ENCODE measurements around the gene ATG12.

The ATG12 gene

GRCh38 chr5:115857626-115858349 is 16.4 kb upstream of the ATG12 start:
- no peak overlapping the region for H3K9ac ChIP-seq (ENCODE audit: low read length)
- H3K4me2 ChIP-seq (ENCODE audit: low read length): no peak overlapping the region
- H4K5ac ChIP-seq (ENCODE audit: low read length): no peak overlapping the region
- H4K8ac ChIP-seq (ENCODE audit: low read depth, low read length): no peak overlapping the region
- no peak overlapping the region for H2AK5ac ChIP-seq (ENCODE audit: low read length)
- peaks cover 9% of the 10 kb centered on the region for H3K79me1 ChIP-seq (ENCODE audit: low read length)
- H2BK15ac ChIP-seq (replicated peaks; ENCODE audit: low read depth): no peak overlapping the region
- H3K4me1 ChIP-seq (ENCODE audit: control insufficient read depth, low read depth, low read length): peaks cover 2% of the 10 kb centered on the region
- H3K36me3 ChIP-seq (ENCODE audit: control insufficient read depth, insufficient read depth, low read length): no peaks in the 10 kb centered on the region
- H3K4ac ChIP-seq (ENCODE audit: low read depth, low read length): no peak overlapping the region
- WGBS (ENCODE audit: extremely low coverage, insufficient coverage, low lambda C conversion rate): no CpG with 5 or more reads among the region's 2 CpGs
- H3K27ac ChIP-seq (ENCODE audit: low read depth, low read length): no peak overlapping the region
- H2BK5ac ChIP-seq (ENCODE audit: low read length): no peak overlapping the region
- no peak overlapping the region for H2BK120ac ChIP-seq (ENCODE audit: low read depth, low read length)
- H3K79me2 ChIP-seq (ENCODE audit: control insufficient read depth, insufficient read depth, low read length): peaks cover 2% of the 10 kb centered on the region
- no peak overlapping the region for H3K4me3 ChIP-seq (ENCODE audit: low read length)
- peak; percentile 48 for DNase-seq
- no peak overlapping the region for H3K56ac ChIP-seq (ENCODE audit: low read length)
- no peaks in the 10 kb centered on the region for H3K27me3 ChIP-seq (ENCODE audit: insufficient read depth, low read length, poor library complexity)
- H3K23ac ChIP-seq (ENCODE audit: low read length): no peak overlapping the region
- H3K18ac ChIP-seq (ENCODE audit: low read length): no peak overlapping the region

- Histone ChIP-seq H3K27ac (ENCODE audit: low read depth, low read length) (no peak overlapping the region), H4K8ac (ENCODE audit: low read depth, low read length) (no peak overlapping the region), H3K4ac (ENCODE audit: low read depth, low read length) (no peak overlapping the region), H3K9ac (ENCODE audit: low read length) (no peak overlapping the region), H3K56ac (ENCODE audit: low read length) (no peak overlapping the region), H3K4me1 (ENCODE audit: control insufficient read depth, low read depth, low read length) (peaks cover 2% of the 10 kb centered on the region), H2BK15ac (replicated peaks; ENCODE audit: low read depth) (no peak overlapping the region), H2AK5ac (ENCODE audit: low read length) (no peak overlapping the region), H3K4me2 (ENCODE audit: low read length) (no peak overlapping the region), H3K79me1 (ENCODE audit: low read length) (peaks cover 9% of the 10 kb centered on the region), H2BK120ac (ENCODE audit: low read depth, low read length) (no peak overlapping the region), H3K18ac (ENCODE audit: low read length) (no peak overlapping the region), H4K5ac (ENCODE audit: low read length) (no peak overlapping the region), H3K23ac (ENCODE audit: low read length) (no peak overlapping the region), H3K36me3 (ENCODE audit: control insufficient read depth, insufficient read depth, low read length) (no peaks in the 10 kb centered on the region), H3K4me3 (ENCODE audit: low read length) (no peak overlapping the region), H2BK5ac (ENCODE audit: low read length) (no peak overlapping the region), H3K79me2 (ENCODE audit: control insufficient read depth, insufficient read depth, low read length) (peaks cover 2% of the 10 kb centered on the region), H3K27me3 (ENCODE audit: insufficient read depth, low read length, poor library complexity) (no peaks in the 10 kb centered on the region)
- DNase-seq: no peak
- WGBS (ENCODE audit: extremely low coverage, insufficient coverage, low lambda C conversion rate): no CpG with 5 or more reads among the region's 1 CpG
These were observed 15.7 kb upstream of the ATG12 start for GRCh38 chr5:115857057-115857479.

- no peak overlapping the region for H4K5ac ChIP-seq (ENCODE audit: low read length)
- no peaks in the 10 kb centered on the region for H3K79me2 ChIP-seq (ENCODE audit: control insufficient read depth, insufficient read depth, low read length)
- no peak overlapping the region for H2BK15ac ChIP-seq (replicated peaks; ENCODE audit: low read depth)
- H3K4ac ChIP-seq (ENCODE audit: low read depth, low read length): no peak overlapping the region
- H3K9ac ChIP-seq (ENCODE audit: low read length): no peak overlapping the region
- H3K18ac ChIP-seq (ENCODE audit: low read length): no peak overlapping the region
- no peak overlapping the region for H3K56ac ChIP-seq (ENCODE audit: low read length)
- no peak overlapping the region for H3K27ac ChIP-seq (ENCODE audit: low read depth, low read length)
- H3K4me3 ChIP-seq (ENCODE audit: low read length): no peak overlapping the region
- no peak overlapping the region for H2AK5ac ChIP-seq (ENCODE audit: low read length)
- H2BK5ac ChIP-seq (ENCODE audit: low read length): no peak overlapping the region
- no peaks in the 10 kb centered on the region for H3K27me3 ChIP-seq (ENCODE audit: insufficient read depth, low read length, poor library complexity)
- peaks cover 2% of the 10 kb centered on the region for H3K4me1 ChIP-seq (ENCODE audit: control insufficient read depth, low read depth, low read length)
- no peak overlapping the region for H3K23ac ChIP-seq (ENCODE audit: low read length)
- no peak overlapping the region for H3K4me2 ChIP-seq (ENCODE audit: low read length)
- peaks cover 7% of the 10 kb centered on the region for H3K79me1 ChIP-seq (ENCODE audit: low read length)
- H3K36me3 ChIP-seq (ENCODE audit: control insufficient read depth, insufficient read depth, low read length): no peaks in the 10 kb centered on the region
- WGBS (ENCODE audit: extremely low coverage, insufficient coverage, low lambda C conversion rate): no CpG with 5 or more reads among the region's 1 CpG
- no peak overlapping the region for H2BK120ac ChIP-seq (ENCODE audit: low read depth, low read length)
- DNase-seq: no peak
- no peak overlapping the region for H4K8ac ChIP-seq (ENCODE audit: low read depth, low read length)
These were observed 14.6 kb upstream of the ATG12 start for GRCh38 chr5:115855959-115856358.

- no peak overlapping the region for H3K4ac ChIP-seq (ENCODE audit: low read depth, low read length)
- no peak overlapping the region for H3K56ac ChIP-seq (ENCODE audit: low read length)
- no peak overlapping the region for H3K27ac ChIP-seq (ENCODE audit: low read depth, low read length)
- no peak overlapping the region for H2BK5ac ChIP-seq (ENCODE audit: low read length)
- no peak overlapping the region for H3K18ac ChIP-seq (ENCODE audit: low read length)
- H4K8ac ChIP-seq (ENCODE audit: low read depth, low read length): no peak overlapping the region
- no peaks in the 10 kb centered on the region for H3K36me3 ChIP-seq (ENCODE audit: control insufficient read depth, insufficient read depth, low read length)
- no CpG with 5 or more reads among the region's 3 CpGs for WGBS (ENCODE audit: extremely low coverage, insufficient coverage, low lambda C conversion rate)
- H3K4me1 ChIP-seq (ENCODE audit: control insufficient read depth, low read depth, low read length): peaks cover 2% of the 10 kb centered on the region
- H2AK5ac ChIP-seq (ENCODE audit: low read length): no peak overlapping the region
- peaks cover 3% of the 10 kb centered on the region for H3K79me2 ChIP-seq (ENCODE audit: control insufficient read depth, insufficient read depth, low read length)
- no peak for DNase-seq
- H3K27me3 ChIP-seq (ENCODE audit: insufficient read depth, low read length, poor library complexity): no peaks in the 10 kb centered on the region
- no peak overlapping the region for H2BK120ac ChIP-seq (ENCODE audit: low read depth, low read length)
- no peak overlapping the region for H3K4me2 ChIP-seq (ENCODE audit: low read length)
- no peak overlapping the region for H3K23ac ChIP-seq (ENCODE audit: low read length)
- H3K79me1 ChIP-seq (ENCODE audit: low read length): peaks cover 8% of the 10 kb centered on the region
- H3K4me3 ChIP-seq (ENCODE audit: low read length): no peak overlapping the region
- no peak overlapping the region for H3K9ac ChIP-seq (ENCODE audit: low read length)
- H4K5ac ChIP-seq (ENCODE audit: low read length): no peak overlapping the region
- H2BK15ac ChIP-seq (replicated peaks; ENCODE audit: low read depth): no peak overlapping the region
These were observed 12.8 kb upstream of the ATG12 start for GRCh38 chr5:115854139-115854538.

- H3K9ac ChIP-seq (ENCODE audit: low read length): no peak overlapping the region
- no peak overlapping the region for H3K23ac ChIP-seq (ENCODE audit: low read length)
- no peak overlapping the region for H2BK15ac ChIP-seq (replicated peaks; ENCODE audit: low read depth)
- no peak overlapping the region for H2BK5ac ChIP-seq (ENCODE audit: low read length)
- DNase-seq: no peak
- no peaks in the 10 kb centered on the region for H3K4me1 ChIP-seq (ENCODE audit: control insufficient read depth, low read depth, low read length)
- no peak overlapping the region for H2BK120ac ChIP-seq (ENCODE audit: low read depth, low read length)
- H3K79me2 ChIP-seq (ENCODE audit: control insufficient read depth, insufficient read depth, low read length): peaks cover 3% of the 10 kb centered on the region
- no peaks in the 10 kb centered on the region for H3K27me3 ChIP-seq (ENCODE audit: insufficient read depth, low read length, poor library complexity)
- no CpG with 5 or more reads among the region's 4 CpGs for WGBS (ENCODE audit: extremely low coverage, insufficient coverage, low lambda C conversion rate)
- H3K4me3 ChIP-seq (ENCODE audit: low read length): no peak overlapping the region
- no peak overlapping the region for H4K5ac ChIP-seq (ENCODE audit: low read length)
- H4K8ac ChIP-seq (ENCODE audit: low read depth, low read length): no peak overlapping the region
- no peak overlapping the region for H2AK5ac ChIP-seq (ENCODE audit: low read length)
- no peak overlapping the region for H3K27ac ChIP-seq (ENCODE audit: low read depth, low read length)
- no peak overlapping the region for H3K4me2 ChIP-seq (ENCODE audit: low read length)
- peaks cover 5% of the 10 kb centered on the region for H3K79me1 ChIP-seq (ENCODE audit: low read length)
- H3K36me3 ChIP-seq (ENCODE audit: control insufficient read depth, insufficient read depth, low read length): no peaks in the 10 kb centered on the region
- H3K18ac ChIP-seq (ENCODE audit: low read length): no peak overlapping the region
- no peak overlapping the region for H3K4ac ChIP-seq (ENCODE audit: low read depth, low read length)
- H3K56ac ChIP-seq (ENCODE audit: low read length): no peak overlapping the region
These were observed 9.5 kb upstream of the ATG12 start for GRCh38 chr5:115850744-115851416.
